ENCODE results near the gene FBXO17.
"Not testable (repeated sequence)": the region's sequence is repeated elsewhere in the genome, so short reads cannot be mapped to it uniquely, and the experiment has no call there.

FBXO17 gene

GRCh38 chr19:39008137-39008536 lies 32.6 kb upstream of the FBXO17 start:
- TF ChIP-seq CTCF (IDR thresholded peaks at IDR 0.05; ENCODE audit: extremely low read depth, missing control alignments) = no peak
- no peak for DNase-seq (ENCODE audit: low spot score)

DNA sequence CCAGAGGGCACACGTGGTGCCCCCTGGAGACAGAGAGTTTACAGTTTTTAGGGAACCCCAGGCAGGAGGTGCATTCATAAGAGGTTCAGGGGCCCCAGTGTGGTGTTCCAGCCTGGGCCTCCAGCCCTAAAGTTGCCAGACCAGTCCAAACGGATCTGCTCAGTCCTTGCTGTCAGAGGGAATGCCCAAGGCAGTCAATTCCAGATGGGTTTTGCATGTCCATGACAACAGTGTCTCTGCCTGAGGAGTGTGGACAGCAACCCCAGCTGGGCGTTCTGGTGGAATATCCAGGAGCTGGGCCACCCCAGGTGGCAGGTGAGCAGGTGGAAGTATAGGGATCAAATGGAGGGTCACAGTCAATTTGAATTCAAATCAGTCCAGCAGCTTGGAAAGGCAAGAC lies 31.6 kb upstream of the FBXO17 start:
- TF ChIP-seq CTCF (IDR thresholded peaks at IDR 0.05; ENCODE audit: extremely low read depth, missing control alignments) = no peak
- no peak for DNase-seq (ENCODE audit: low spot score)

GRCh38 chr19:39004403-39004802 lies 28.9 kb upstream of the FBXO17 start:
- no peak for TF ChIP-seq CTCF (IDR thresholded peaks at IDR 0.05; ENCODE audit: extremely low read depth, missing control alignments)
- DNase-seq (ENCODE audit: low spot score) = no peak

- DNase-seq (ENCODE audit: low spot score) = no peak
- no peak for TF ChIP-seq CTCF (IDR thresholded peaks at IDR 0.05; ENCODE audit: extremely low read depth, missing control alignments)
These were observed 28.3 kb upstream of the FBXO17 start for GRCh38 chr19:39003796-39004195.

- no peak for DNase-seq (ENCODE audit: low spot score)
- no peak for TF ChIP-seq CTCF (IDR thresholded peaks at IDR 0.05; ENCODE audit: extremely low read depth, missing control alignments)
These were observed 27.6 kb upstream of the FBXO17 start for GRCh38 chr19:39003188-39003587.

DNA sequence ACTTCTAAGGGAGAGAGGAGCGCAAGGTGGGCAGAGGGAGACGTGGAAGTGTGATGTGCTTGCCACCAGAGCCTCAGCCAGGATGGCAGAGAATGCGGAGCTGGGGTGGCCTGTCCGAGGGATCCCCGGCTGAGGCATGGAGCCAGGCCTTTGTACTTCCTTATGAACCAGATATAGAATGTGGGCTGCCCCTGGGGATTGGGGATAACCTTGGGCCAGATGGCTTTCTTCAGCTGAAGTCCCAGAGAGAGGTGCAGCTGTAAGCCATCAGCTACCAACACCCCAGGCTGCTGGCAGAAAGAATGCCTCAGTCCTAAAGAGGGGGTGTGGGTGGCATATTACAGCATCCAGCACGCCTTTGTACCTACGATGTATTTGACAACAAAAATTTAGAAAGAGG lies 25.5 kb upstream of the FBXO17 start:
- no peak for DNase-seq (ENCODE audit: low spot score)
- no peak for TF ChIP-seq CTCF (IDR thresholded peaks at IDR 0.05; ENCODE audit: extremely low read depth, missing control alignments)

DNA sequence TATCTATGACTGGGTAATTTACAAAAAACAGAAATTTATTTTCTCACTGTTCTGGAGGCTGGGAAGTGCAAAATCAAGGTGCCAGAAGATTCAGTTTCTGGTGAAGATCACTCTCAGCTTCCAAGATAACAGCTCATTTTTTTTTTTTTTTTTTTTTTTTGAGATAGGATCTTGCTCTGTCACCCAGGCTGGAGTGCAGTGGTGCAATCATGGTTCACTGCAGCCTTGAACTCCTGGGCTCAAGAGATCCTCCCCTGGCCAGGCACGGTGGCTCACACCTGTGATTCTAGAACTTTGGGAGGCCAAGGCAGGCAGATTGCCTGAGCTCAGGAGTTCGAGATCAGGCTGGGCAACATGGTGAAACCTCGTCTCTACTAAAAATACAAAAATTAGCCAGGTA lies 22.0 kb upstream of the FBXO17 start:
- not testable (repeated sequence) for DNase-seq (ENCODE audit: low spot score)

DNA sequence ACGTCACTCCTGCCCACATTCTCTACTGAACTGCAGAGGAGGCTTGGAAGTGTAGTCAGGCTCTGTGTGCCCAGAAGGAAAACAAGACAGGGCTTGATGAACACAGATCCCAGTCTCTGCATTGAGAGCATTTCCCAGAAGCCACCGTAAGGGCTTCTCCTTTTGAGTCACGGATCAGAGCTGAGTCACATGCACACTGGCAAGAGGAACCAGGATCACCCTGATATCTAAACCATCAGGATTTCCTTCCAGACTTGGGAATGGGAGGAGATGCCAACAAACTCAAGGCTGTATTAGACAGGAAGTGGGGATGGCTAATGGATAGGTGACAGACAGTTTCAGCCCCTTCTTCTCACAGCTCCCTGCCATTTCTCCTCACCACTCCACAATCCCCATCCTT lies 17.7 kb upstream of the FBXO17 start:
- no peak for DNase-seq (ENCODE audit: low spot score)
- no peak for TF ChIP-seq CTCF (IDR thresholded peaks at IDR 0.05; ENCODE audit: extremely low read depth, missing control alignments)

Measured in GM20000 (cell line).